Cerebellar nuclear complex (tissue), 1 donor: Measurements from ENCODE around the gene FLT1.

ENCODE experiments used
- DNase-seq, 2 experiments: peaks; one replicate each; lab custom pipeline; 2025; lab: John Stamatoyannopoulos, UW

The FLT1 gene

DNA sequence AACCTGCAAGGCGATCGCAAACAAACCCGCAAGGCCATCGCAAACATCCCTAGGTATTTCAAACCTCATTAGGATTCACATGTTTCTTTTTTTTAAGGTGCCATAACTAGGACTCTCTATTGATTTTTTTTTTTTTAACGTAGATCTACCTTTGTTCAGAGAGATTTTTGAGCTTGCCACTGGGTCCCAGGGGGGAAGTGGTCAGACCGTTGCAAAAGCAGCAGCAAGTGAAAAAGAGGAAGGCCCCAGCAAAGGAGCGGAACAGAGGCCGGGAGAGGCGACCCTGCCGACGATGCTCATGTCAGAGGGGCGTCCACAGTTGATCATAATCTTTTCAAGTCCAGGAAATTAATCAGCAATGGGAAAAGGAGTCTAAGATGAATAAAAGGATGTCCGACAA is 32.7 kb upstream of the FLT1 start:
- no peak for DNase-seq

DNA sequence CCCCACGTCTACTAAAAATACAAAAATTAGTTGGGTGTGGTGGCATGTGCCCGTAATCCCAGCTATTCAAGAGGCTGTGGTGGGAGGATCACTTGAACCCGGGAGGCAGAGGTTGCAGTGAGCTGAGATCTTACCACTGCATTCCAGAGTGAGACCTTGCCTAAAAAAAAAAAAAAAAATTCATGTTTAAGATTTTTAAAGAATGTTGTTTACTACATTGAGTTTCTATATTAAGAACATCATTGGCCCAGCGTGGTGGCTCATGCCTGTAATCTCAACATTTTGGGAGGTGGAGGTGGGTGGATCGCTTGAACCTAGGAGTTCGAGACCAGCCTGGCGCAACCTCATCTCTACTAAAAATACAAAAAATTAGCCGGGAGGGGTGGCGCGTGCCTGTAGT is 31.9 kb upstream of the FLT1 start:
- no peak for DNase-seq

DNA sequence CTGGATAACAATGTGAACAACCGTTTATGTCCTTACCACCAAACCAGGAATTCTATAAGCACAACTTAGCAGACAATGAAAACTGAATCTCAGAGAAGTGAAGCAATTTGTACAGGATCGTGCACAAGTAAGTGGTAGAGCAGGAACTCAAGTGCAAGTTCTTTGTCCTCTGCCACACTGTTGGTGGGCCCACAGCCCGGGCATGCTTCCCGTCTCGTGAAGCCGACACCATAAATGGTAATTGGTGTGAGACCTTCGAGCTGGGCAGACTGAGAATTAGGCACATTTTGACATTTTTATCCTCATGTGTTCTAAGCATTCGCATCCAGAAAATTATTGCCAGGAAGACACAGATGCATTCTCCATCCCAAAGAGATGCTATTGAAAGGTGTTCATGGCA is 27.9 kb upstream of the FLT1 start:
- no peak for DNase-seq

DNA sequence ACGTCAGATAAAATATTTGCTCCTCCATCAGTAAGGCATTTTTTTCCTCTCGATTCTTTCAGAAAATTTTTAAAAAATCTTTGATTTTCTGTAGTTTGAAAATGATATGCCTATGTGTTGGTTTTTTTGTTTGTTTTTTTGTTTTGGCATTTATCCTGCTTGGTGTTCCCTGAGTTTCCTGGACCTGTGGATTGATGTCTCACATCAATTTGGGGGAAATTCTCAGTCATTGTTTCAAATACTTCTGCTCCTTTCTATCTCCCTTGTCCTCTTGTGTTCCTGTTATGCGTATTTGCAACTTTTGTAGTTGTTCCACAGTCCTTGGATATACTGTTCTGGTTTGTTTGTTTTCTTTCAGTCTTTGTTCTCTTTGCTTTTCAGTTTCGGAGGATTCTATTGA is 18.8 kb upstream of the FLT1 start:
- no peak for DNase-seq

DNA sequence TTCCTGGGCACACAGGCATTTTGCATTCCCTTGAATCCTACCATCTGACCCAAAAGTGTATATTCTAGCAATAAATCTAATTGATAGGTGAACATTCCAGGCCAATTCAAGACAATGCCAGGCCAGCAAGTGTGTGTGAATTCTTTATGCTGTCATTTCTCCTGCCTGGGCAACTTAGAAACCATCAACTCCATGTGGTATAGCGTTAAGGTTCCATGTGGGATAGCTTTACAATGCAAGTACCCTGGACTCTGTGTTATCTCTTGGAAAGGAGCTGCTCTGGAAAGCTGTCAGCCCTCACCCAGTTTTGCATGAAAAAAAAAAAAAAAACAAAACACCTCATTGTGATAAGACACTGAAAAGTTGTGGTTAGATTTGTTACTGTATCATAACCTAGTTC is 15.6 kb upstream of the FLT1 start:
- DNase-seq: no peak

DNA sequence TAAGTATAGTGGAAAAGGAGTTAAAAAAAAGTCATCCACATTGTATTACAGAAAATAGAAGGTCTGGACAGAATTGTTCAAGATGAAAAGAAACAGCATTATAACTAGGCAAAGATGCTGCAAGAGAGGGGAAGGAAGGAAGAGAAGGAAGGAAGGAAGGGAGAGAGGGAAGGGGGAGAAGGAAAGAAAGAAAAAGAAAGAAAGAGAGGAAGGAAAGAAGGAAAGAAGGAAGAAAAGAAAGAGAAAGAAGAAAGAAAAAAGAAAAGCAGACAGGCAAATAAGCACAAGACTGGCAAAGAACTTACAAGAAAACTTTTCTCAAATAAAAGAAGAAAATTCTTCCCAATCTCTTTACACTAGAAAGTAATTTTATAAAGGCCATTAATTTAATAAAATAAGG is 15.1 kb upstream of the FLT1 start:
- DNase-seq: no peak

DNA sequence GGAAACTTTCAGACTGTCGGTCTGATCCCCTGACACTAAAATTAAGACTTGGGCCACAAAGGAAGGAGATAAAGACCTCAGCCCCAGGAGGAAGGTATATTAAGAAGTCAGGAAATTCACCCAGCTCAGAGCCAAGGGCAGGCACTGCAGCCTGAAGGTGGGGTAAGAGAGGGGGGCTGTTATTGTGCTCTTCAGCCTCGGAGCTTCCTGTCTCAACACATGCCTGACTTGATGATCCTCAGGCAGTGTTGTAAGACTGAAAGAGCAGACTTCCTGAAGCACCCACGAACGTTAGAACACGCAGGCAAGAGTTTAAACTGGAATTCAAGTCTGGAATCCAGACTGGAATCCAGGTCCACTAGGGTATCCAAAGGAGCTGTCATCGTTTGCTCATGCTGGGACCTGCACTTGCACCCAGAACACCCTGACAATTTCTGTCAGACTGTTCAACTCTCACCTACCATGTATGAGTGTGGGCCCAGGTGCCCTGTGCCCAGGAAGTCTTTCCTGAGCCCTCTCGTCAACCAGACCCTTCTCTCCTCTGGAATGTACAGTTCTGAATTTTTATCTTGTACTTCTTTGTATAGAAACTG is 10.7 kb upstream of the FLT1 start:
- no peak for DNase-seq

DNA sequence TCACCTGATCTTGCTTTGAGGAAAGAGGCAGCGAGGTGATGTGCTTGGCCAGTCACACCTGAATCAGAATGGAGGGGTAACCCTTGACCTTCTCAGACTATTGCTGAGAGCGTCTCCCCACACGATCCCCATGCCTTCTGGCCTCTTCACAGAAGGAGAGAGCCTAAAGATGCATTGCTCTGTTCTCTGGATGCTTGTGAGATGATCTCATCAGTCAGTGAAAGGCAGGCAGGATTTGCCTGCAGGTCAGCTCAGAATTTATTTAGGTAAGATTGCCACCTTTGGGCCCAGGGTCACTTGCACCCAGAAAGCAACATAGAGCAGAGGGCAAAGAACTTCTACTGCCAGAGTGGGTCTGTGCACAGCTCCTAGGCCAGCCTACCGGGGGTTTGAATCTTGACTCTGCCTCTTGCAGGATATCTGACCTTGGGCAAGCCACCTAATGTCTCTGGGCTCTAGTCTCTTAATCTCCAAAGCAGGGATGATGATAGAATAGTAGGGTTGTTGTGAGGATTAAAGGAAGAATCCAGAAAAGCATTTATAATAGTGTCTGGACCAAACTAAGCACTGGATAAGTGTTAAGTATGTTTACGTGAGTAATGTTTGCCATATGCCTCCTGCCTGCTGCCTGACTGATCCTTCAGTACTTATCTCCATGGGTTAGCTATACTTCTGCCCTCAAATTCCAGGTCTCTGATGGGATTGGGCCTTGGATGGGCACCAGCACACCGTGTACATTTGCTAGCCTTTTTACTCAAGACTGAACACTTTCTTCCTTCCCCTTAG is 8.4 kb upstream of the FLT1 start:
- DNase-seq: no peak

DNA sequence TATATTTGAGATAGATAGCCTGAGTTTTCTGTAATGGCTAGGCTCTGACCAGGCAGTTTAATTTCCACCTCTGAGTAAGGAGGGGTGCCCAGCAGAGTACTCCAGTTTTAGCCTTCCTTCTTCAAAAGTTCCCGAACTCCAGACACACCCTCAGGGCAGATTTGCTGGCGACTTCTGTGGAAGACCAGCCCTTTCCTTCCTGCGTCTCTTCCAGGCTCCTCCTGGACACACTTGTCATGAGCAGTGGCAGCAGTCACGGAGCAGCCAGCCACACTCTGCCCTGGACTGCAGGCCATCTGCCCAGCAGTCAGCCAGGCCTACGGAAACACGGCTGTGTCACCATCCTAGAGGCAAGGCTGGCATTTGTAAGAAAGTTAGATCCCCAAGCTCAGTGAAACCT is 6.6 kb upstream of the FLT1 start:
- no peak for DNase-seq

DNA sequence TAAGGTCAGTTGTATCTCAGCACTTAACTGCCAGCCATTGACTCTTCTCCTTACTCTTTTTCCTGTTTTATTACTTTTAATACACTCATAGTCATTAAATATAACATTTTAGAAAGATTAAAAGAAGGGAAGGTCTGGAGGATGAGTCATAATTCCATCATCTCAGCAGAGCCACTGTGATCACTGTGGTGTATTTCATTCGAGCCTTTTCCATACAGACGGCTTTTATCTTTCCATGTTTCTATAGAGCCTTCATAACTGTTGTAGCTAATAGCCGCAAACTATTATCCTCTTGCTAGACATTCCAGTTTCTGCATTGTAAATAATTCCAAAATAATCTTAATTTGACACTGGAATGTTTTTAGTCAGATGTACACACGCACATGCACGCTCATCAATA is 4.7 kb upstream of the FLT1 start:
- DNase-seq: no peak

DNA sequence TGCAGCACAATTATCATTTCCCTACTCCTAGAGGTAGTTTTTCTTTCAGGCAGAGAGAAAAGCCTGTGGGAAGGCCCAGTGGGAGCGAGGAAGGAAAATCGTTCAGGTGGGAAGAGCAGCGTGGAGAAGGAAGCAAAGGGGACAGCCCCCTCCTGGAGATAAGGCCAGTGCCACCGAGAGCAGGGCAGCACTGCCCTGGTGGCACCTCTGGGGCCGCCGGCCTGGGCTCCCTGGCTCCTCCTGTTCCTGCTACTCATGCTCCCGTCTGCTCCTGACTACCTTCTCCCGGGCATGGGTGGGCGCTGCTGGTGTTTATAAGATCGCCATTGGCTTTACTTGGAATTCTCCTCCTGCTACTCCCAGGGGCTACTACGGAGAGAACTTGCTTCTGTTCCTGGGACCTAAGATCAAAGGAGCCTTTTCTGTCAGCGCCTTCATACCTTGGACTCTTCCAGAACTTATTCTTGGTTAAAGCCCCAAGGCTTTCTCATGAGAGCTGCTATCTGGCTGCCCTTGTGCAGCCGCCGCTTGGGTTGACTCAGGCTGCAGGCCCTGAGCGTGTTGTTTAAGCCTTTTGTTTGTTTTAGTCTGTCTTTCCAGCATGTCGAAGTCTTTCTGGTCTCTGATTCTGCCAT is 3.7 kb upstream of the FLT1 start:
- no peak for DNase-seq

DNA sequence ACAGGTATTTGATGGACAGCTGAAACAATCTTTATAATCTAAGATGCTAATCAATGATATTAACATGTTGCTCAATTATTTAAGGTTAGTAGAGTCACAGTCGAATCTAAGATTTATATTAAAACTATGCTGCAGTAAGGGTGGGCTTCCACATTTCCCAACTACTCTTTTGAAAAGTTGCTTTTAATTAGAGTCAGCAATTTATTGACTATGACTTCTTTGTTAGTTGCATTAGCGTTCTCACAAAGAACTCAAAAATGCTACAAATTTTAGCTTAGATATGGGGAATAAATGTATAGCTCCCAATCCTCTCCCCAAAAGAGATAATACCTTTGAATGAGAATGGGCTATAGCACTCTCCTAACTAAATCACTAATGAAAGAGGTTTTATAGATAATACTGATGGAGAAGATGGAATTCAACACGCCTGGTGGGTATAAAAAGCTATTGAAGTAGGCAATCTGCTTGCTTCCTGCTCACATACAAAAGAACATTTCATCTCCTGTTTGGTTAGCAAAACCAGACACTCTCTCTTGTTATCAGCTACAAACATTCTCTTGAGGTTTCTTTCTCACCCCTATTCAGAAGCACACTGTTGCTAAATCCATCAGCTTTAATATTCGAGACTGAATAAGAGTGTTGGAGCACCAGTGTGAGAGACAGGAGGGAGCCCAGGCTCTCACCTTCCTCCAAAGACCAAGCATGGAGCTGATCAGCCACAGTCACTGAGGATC is 2.4 kb upstream of the FLT1 start:
- no peak for DNase-seq

DNA sequence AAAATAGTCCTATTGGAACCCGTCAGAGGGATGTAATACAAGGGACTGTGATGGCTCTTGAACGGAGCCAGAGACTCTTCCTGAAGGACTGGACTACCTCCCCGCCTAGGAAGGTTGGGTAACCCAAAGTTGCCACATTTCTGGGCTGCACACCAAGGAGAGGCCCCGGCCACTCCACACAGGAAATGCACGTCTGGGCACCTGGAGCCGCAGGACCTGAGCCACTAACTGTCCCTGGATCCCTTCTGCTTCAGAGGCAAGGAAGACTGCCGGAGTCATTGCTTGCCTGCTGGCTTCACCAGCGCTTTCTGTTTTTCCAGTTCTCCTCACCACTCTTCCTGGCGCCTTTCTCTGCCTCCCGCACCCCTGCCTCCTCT is 1.2 kb upstream of the FLT1 start:
- DNase-seq: no peak

DNA sequence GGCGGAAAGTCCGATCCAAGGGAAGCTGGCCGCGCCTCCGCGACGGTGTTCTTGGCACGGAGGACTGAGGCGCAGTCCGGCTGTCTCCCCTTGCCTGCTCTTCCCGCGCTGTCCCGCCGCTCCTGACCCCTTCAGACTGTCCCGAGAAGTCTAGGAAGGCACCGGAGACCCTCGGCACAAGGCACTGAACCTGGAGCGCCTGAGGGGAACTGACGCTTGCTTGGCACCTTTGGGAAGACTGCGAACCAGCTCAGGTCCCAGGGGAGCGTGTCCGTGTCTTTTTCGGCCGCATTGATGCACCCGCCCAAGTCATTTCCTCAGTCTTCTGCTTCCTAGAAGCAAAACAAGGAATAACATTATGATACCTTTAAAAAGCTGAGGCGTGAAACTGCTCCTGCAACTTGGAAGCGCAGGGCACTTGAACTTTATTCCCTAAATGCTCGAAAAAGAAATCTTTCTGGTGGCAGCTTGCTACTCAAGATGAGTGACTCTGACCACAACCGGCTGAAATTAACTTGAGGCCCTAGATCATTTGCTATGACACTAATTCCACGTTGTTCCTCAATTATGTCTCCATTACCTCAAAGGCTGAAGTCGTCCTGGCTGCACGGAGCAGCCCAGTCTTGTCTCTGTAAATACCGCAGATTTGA is 735 bp upstream of the FLT1 start:
- no peak for DNase-seq

DNA sequence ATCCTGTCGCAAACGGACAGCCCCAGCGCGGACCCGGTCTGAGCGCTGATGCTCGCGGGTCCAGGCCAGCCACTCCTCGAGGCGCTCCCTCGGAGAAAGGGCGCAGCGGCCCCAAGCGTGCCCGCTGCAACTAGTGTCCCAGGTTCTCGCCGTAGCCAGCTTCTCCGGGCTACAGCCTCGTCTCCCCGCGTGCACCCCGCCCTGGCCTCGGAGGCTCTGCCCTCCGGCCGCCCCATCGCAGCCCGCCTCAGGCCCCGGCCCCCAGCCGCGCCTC is 487 bp downstream of the FLT1 start:
- no peak for DNase-seq

DNA sequence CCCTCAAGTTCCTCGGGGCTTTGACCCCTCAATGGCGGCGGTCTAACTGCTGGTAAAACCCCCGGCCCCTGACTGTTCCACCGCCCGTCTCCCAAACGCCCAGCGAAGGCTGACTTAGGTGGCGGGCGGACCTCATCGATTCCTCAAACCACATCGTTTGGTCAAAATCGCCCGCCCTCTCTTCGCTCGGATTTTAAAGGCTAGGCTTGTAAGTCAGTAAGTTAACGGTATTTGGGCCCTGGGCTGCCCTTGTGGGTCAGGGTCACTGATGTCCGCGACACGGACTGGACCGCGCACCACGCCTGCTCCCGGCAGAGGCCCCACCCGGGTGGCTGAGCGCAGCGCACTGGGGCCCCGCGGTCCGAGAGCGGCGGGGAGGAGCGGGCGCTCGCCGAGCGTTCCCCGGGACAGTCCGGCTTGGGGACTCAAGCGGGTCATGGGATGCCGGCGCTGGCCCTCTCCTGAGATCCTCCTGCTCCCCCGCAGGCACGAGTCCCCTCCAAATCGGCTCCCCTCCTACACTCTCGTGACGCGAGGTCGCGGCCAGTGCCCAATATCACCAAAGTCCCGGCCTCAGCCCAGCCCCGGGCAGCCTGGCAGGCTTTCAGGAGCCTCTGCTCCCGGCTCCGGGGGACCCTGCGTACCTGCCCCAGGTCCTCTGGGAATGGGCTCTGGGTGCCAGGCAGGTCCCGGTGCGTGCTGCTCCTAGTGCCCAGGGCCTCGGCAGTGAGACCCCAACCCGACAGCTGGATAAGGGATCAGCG is 1.0 kb downstream of the FLT1 start:
- no peak for DNase-seq

DNA sequence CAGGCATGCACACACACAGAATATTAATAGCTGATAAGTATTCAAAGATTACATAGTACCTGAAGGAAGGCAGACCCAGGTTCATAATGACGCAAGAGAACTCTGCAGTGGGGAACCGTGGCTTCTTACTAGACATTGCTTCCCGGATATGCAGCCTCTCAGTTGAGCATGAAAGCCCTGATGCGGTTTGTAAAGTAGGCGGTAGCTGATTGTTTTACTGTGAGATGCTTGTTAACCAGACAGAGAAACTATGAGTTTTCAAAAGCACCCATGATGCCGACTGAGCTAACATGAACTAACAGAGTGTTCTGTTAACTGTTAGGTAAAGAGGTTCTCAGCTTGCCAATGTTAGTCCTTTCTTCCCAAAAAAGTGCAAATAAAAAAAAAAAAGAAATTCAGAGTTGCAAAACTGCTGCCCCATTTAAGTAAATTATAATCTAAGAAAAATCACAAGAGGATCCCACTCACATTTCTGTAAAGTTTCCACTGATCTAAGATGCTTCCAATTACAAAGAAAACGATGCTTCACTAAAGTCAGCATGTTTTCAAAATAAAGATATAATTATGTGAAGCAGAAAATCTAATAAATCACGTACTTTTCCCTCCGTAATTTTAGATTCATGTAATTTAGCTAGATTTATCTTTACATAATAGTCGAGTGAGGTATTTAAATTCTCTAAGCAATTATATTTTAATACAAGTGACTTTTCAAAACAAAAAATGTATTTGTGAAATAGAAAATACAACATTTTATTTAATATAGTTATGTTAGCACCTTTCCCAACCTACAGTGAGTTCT is 2.2 kb downstream of the FLT1 start:
- DNase-seq: no peak

DNA sequence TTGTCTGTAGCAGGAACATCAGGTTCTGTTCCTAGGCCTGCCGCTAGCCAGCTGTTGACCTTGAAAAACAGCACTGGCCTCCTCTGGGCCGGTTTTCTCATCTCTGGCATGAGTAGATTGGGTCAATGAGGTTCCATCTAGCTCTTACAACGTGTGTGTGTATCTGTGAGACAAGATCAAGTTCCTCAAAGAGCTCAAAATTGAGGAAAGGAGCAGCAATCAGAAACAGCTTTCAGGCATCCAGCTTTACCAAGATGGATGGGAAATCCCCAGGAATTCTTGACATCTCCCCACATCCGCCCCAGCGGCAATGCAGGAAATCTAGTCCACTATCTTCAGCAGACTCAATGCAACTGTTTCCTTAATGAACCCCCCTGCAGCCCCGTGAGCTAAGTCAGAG is 4.9 kb downstream of the FLT1 start:
- no peak for DNase-seq

DNA sequence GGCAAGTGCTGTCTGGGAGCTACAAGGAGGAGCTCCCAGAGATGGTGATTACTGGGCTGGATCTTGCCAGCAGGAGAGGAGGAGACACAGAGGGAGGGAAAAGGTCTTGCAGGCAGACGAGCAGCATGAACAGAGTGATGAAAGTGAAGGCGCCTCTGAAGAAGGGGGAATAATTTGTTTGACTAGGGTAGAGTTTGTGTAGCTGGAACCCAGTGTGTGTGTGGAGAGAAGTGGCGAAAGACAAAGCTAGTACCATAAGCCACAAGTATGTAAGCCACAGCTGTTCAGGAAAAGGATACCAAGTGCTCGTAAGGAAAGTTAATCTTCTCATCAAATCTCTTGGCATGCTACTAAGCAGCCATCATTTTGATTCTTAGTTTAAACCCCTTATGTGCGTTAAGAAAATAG is 5.4 kb downstream of the FLT1 start:
- no peak for DNase-seq

DNA sequence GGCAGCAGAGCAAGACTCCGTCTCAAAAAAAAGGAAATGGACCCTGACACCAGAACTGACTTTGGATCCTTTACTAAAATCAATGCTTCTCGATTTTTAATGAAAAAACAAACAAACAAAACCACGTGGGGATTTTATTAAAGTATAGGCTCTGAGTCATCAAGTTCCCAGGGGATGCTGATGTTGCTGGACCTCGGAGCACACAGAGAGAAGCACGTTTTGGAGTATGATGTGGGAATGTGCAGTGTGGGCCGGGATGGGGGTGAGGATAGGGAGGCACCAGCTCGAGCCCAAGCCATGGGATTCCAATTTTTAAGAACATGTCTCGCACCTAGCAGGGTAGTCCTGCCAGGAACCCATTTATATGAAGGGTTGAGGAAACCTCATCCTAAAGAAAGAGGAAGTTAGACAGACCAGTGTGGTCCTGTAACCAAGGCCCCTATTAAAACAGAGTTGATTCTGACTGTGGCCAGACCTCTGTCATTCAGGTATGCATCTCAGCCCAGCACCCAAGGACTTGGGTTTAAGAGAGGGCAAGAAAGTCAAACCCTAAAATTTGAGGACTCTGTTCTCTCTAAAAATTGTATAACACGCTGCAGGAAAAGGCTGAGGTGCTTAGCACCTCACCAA is 6.4 kb downstream of the FLT1 start:
- no peak for DNase-seq
